Coronary artery (tissue), 2 donors: Measurements from ENCODE around the gene TM7SF2.
"Not testable (repeated sequence)": the region's sequence is repeated elsewhere in the genome, so short reads cannot be mapped to it uniquely, and the experiment has no call there.

Experiments used
- DNase-seq: peaks from one replicate; pipeline ENCODE4 v3.0.0-alpha.2; 2017; ENCODE audit warnings: low spot score
- H3K27ac ChIP-seq, 2 donors: fragments of 200-600 bp; sonication (generic); one replicate each; pipeline ENCODE4 v1.5.1; 2016 to 2019
- H3K4me3 ChIP-seq: fragments of 200-600 bp; sonication (generic); 2 replicates; pipeline ENCODE4 v1.5.1; 2016; ENCODE audit warnings: mild to moderate bottlenecking, moderate library complexity
- TF ChIP-seq, protein P1 (sequence below): fragments of 200-600 bp; sonication (generic); IDR thresholded peaks from one replicate; pipeline ENCODE4 v1.5.1; 2019; ENCODE audit warnings: antibody characterized with exemption

TM7SF2 gene

DNA sequence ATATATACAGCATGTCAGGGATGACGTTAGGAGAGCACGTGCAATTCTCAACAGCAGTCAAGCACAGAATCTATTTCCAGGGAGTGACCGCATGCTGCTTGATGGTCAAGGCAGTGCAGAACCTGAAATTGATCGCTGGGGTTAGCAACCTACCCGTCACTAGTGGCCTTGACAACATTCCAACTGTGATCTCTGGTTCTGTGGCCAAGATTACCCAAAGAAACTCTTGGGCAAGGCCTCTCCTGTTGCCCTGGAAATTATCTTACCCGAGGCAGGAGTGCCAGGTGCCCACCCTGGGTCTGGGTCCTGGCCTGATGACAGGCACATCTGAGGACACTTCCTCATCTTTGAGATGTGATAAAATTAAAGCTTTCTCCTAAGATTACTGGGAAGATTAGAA is 2.2 kb downstream of the TM7SF2 start:
- TF ChIP-seq, protein P1, sequence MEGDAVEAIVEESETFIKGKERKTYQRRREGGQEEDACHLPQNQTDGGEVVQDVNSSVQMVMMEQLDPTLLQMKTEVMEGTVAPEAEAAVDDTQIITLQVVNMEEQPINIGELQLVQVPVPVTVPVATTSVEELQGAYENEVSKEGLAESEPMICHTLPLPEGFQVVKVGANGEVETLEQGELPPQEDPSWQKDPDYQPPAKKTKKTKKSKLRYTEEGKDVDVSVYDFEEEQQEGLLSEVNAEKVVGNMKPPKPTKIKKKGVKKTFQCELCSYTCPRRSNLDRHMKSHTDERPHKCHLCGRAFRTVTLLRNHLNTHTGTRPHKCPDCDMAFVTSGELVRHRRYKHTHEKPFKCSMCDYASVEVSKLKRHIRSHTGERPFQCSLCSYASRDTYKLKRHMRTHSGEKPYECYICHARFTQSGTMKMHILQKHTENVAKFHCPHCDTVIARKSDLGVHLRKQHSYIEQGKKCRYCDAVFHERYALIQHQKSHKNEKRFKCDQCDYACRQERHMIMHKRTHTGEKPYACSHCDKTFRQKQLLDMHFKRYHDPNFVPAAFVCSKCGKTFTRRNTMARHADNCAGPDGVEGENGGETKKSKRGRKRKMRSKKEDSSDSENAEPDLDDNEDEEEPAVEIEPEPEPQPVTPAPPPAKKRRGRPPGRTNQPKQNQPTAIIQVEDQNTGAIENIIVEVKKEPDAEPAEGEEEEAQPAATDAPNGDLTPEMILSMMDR: no peak
- DNase-seq: no peak
- no peak overlapping the region for H3K4me3 ChIP-seq
- H3K27ac ChIP-seq: no peak overlapping the region

DNA sequence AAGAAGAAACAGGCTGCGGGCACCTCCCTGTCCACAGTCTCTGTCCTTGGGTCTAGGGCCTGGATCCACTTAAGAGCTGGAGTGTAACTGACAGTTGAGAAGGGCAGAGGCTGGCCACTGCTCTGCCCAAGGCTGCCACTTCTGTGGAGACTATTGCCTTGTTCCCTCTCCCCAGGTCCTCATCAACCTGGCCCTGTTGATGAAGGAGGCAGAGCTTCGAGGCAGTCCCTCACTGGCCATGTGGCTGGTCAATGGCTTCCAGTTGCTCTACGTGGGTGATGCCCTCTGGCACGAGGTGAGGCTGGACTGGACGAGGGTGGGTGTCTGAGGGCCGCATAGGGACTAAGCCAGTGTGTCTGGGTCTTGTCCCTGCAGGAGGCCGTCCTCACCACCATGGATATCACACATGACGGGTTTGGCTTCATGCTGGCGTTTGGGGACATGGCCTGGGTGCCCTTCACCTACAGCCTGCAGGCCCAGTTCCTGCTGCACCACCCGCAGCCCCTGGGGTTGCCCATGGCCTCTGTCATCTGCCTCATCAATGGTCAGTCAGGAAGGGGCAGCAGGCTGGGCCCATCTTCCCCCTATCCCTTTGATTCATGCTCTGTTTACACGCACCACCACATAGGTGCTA is 3.0 kb downstream of the TM7SF2 start:
- Histone ChIP-seq H3K4me3 (no peak overlapping the region), H3K27ac (no peak overlapping the region)
- DNase-seq: no peak
- TF ChIP-seq, protein P1: no peak

DNA sequence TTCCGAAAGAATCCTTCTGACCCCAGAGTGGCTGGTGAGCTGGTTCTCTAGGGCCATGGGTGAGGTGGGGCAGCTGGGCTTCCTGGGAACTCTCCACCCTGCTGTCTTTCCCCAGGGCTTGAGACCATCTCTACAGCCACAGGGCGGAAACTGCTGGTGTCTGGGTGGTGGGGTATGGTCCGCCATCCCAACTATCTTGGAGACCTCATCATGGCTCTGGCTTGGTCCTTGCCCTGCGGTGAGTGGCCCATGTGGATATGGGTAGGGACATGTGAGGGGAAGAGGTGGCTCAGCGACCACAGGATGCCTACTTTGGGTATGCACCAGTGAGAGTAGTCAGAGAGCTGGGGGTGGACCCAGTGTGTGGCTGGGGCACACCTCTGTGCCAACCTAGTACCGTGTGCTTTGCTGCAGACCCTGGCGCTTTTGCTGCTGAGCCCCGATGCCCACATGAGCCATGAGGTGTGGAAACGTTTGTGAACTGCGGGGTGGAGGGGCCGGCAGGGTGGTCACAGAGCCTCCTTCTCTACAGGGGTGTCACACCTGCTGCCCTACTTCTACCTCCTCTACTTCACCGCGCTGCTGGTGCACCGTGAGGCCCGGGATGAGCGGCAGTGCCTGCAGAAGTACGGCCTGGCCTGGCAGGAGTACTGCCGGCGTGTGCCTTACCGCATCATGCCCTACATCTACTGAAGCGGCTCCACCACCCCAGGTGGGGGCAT is 3.9 kb downstream of the TM7SF2 start:
- no peak for DNase-seq
- H3K27ac ChIP-seq: no peak overlapping the region

DNA sequence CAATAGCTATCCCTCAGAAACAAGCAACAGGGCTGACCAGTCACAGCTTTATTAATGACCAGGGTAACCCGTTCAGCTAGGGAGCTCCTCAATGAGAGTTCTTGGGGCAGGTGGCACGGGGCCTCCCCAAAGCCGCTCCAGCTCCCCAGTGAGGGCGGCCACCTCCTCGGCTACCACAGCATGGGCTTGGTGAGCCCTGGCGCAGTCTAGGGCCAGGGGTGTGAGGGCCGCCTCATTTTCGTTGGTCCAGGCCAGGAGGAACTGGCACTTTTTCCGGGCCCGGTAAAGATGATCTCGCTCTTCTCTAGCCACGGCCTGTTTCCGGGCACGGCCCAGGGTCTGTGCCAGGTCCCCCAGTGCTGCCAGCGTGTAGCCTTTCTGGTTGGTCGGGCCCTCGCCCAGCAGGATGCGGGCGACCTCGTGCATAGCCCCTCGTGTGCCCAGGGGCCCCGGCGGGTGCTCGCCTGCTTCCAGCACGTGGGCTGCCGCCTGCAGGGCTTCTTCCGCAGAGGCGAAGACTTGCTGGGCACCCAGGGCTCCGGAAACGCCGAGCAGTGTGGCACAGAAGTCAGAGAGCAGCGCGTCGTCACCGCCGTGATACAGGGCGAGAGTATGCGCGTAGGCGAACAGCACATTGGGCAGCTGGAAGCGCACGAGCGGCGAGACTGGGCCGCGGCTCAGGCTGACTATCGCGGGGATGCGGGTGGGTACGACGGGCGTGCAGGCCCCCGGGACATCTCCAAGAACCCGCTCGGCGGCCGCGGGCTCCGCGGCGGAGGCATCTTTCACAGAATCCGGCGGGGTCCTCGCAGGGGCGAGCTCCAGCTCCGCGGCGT is 4.9 kb downstream of the TM7SF2 start:
- DNase-seq: no peak
- Histone ChIP-seq H3K4me3 (peak overlapping the region; percentile 88), H3K27ac (peak overlapping the region; percentile 52 to 89)
- TF ChIP-seq, protein P1: no peak

More for the DNA sequence above, 3.9 kb downstream of the TM7SF2 start:
- TF ChIP-seq, protein P1: no peak
- no peak overlapping the region for H3K4me3 ChIP-seq

DNA sequence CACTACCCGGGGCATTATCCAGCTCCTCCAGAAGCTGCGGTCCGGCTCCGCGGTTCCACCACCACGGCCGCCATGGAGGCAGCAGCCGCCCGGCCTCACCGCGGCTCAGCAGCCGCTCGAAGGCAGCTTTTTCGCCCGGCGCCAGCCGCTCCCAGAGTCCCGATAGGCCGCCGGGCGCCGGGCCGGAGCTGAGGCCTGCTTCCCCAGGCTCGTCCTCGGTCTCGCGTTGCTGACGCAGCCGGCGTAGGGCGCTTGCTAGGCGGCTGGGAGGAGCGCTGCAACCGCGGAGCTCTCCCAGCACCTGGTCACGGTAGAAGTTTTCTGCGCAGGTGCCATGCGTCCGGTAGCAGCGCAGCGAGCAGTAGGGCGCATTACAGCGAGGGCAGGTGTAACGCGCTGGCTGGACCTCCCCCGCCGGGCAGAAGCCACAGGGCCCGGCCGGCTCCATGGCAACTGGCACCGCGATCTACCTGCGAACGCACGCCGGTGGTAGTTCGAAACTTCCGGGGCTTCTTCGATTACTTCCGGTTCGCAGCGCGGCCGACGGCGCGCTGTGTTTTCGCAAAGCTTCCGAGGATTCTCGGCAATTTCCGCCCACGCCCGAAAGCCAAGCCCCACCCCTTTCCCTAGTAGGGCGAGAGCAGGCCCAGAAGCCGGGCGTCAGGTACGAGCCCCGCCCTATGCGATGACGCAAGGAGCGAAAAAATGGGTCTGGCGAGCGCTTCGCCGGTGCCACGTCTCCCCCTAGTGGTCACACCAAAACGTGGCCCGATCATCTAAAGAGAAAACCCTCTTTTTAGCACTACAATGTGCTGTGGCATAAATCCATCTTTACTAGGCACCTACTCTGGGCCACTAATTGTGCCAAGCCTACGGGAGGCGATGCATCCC is 5.8 kb downstream of the TM7SF2 start, which contains the start of gene ZNHIT2:
TSS of gene ZNHIT2 (minus strand) at position 496 of the 891 bp plus-strand sequence. CDS start at position 448, 48 bp downstream.
- peak within 1 kb of the TSS; percentile 52 to 89 for H3K27ac ChIP-seq
- peak; percentile 99 for DNase-seq
- H3K4me3 ChIP-seq: peak within 1 kb of the TSS; percentile 88
- TF ChIP-seq, protein P1: peak; percentile 87

DNA sequence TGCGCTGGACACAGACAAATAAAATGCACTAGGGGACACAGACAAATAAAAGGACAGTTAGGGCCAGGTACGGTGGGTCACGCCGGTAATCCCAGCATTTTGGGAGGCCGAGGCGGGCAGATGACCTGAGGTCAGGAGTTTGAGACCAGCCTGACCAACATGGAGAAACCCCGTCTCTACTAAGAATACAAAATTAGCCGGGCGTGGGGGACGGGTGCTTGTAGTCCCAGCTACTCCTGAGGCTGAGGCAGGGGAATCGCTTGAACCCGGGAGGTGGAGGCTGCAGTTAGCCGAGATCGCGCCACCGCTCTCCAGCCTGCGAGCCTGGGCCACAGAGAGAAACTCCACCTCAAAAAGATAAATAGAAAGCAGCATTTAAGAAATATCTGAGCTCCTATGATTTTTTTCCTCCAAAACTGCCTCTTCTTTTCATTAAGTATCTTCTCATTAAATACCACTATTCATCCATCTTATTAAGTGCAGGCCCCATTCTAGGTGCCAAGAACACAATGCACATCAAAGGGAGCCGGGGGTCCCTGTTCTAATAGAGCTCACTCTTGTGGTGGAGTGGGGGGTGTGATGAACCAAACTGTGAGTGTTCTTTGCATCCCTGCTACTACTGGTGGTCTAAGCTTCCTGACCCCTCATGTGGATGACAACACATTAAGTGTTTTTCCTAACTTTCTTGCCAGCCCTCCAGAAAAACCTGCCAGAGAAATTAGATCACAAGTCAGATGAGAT is 6.6 kb downstream of the TM7SF2 start:
- no peak for DNase-seq
- peak overlapping the region in 1 of 2 donors; percentile 46 for H3K27ac ChIP-seq
- TF ChIP-seq, protein P1: peak; percentile 14
- no peak overlapping the region for H3K4me3 ChIP-seq

DNA sequence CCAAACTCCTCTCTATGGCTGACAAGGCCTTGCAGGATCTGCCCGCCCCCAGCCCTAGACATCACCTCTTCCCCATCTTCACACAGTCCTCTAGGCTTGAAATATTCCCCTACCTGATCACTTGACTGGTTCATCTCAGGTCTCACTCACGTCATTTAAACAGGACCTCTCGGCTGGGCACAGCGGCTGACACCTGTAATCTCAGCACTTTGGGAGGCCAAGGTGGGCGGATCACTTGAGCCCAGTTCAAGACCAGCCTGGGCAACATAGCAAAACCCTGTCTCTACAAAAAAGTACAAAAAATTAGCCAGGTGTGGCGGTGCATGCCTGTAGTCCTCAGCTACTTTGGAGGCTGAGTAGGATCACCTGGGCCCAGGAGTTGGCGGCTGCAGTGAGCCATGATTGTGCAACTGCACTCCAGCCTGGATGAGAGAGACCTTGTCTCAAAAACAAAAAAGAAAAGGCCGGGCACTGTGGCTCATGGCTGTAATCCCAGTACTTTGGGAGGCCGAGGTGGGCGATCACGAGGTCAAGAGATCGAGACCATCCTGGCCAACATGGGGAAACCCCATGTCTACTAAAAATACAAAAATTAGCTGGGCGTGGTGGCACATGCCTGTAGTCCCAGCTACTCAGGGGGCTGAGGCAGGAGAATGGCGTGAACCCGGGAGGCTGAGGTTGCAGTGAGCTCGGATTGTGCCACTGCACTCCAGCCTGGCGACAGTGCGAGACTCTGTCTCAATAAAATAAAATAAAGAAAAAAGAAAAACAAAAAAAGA is 7.4 kb downstream of the TM7SF2 start:
- H3K27ac ChIP-seq, H3K4me3 ChIP-seq, DNase-seq: not testable (repeated sequence)
